ENCODE measurements around the gene CHST11. TPM values are rescaled to one million over a fixed set of nuclear protein-coding genes. Genes with fewer than 3 reads are reported as not detected.

The CHST11 gene
- total RNA-seq, 2 donors from 2014 or later, result 7.8 to 11.9 TPM

DNA sequence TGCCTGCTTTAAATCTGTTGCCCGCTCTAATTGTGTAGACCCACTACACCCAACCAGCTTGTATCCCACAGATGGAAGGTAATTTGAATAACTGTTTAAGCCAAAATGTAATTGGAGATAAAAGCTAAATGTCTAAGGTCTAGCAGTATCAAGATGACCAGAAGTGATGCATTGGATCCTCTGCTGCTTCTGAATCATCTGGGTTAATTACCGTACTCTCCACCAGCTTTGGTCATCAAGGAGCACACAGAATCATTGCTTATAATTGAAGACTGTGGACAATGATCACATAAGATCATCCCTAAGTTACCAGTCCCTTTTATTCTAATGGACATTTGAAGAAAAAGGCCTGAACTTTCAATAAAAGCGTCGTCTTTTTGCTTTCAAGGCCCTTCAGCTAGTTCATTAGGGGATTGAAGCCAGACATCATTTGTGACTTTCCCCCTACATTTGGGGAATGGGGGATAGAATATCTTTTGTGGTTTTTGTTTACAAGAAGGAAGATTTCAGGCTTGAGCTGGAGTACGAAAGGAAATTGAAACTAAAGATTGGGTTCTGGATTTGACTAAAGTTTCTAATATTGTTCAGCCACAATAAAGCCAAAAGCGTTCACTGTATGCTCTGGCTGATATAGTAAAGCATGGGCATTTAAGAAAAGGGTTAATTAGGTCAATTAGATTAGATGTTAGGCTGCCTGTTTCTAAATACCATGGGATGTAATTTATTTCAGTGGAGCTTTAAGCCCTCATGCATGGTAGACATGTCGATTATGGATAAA, 123.2 kb downstream of the CHST11 start:
- TF ChIP-seq, protein P1, sequence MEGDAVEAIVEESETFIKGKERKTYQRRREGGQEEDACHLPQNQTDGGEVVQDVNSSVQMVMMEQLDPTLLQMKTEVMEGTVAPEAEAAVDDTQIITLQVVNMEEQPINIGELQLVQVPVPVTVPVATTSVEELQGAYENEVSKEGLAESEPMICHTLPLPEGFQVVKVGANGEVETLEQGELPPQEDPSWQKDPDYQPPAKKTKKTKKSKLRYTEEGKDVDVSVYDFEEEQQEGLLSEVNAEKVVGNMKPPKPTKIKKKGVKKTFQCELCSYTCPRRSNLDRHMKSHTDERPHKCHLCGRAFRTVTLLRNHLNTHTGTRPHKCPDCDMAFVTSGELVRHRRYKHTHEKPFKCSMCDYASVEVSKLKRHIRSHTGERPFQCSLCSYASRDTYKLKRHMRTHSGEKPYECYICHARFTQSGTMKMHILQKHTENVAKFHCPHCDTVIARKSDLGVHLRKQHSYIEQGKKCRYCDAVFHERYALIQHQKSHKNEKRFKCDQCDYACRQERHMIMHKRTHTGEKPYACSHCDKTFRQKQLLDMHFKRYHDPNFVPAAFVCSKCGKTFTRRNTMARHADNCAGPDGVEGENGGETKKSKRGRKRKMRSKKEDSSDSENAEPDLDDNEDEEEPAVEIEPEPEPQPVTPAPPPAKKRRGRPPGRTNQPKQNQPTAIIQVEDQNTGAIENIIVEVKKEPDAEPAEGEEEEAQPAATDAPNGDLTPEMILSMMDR (IDR thresholded peaks at IDR 0.05), result no peak
- Histone ChIP-seq H3K27me3 (no peaks in the 10 kb centered on the region), H3K9me3 (no peaks in the 10 kb centered on the region), H3K4me1 (peaks cover 0 to 19% of the 10 kb centered on the region in 2 donors), H3K36me3 (no peaks in the 10 kb centered on the region), H3K4me3 (no peak overlapping the region), H3K27ac (no peak overlapping the region)
- no peak for DNase-seq (ENCODE audit: low spot score)

DNA sequence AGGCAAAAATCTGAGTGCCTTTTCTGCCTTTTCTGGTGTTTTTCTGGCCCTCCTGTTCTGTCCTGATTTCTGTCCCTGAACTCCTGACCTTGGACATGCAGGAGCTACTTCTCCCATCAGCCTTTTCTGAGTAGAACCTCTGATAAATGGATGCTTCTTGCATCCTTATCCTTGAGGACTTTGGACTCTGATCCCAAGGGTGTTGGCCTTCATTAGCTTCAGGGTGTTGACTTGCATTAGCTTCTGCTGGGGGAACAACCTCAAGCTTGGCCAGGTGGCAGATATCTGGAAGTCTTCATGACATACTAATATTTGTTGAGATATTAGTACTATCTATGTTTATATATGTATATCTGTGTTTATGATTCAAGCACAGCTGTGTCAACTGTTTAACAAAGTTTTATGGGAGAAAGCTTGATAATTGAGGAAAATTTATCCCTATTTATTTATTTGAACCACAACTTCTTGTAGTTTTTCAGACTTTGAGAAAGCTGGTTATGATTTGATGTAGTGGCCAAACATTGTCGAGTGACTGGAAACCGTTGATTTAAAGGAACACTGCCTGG, 124.3 kb downstream of the CHST11 start:
- DNase-seq (ENCODE audit: low spot score), result no peak
- no peaks in the 10 kb centered on the region for H3K9me3 ChIP-seq
- TF ChIP-seq, protein P1 (IDR thresholded peaks at IDR 0.05), result no peak
- H3K27ac ChIP-seq, result no peak overlapping the region
- H3K27me3 ChIP-seq, result no peaks in the 10 kb centered on the region
- H3K4me3 ChIP-seq, result no peak overlapping the region
- H3K36me3 ChIP-seq, result no peaks in the 10 kb centered on the region
- H3K4me1 ChIP-seq, result peaks cover 0 to 19% of the 10 kb centered on the region in 2 donors

DNA sequence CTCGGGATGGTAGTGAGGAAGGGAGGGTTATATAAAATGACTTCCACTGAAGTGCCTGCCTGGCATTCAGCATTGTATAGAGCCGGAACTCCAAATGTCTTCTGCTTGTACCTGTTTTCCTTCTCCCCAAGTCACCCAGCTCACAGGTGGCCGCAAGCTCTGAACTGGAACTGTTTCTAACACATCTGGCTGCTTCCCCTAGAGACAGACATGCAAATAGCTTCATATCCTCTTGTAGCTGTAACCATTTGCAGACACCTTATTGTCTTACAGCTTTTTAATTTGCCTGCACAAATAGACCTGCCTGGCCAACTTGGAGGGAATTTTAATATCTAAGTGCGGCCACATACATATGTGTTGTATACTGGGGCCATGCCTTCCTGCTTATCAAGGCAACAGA, 126.0 kb downstream of the CHST11 start:
- no peak for DNase-seq (ENCODE audit: low spot score)
- Histone ChIP-seq H3K27ac (no peak overlapping the region), H3K9me3 (no peaks in the 10 kb centered on the region), H3K36me3 (no peaks in the 10 kb centered on the region), H3K4me1 (peaks cover 0 to 7% of the 10 kb centered on the region in 2 donors), H3K4me3 (no peak overlapping the region), H3K27me3 (no peaks in the 10 kb centered on the region)
- TF ChIP-seq, protein P1 (IDR thresholded peaks at IDR 0.05), result no peak

DNA sequence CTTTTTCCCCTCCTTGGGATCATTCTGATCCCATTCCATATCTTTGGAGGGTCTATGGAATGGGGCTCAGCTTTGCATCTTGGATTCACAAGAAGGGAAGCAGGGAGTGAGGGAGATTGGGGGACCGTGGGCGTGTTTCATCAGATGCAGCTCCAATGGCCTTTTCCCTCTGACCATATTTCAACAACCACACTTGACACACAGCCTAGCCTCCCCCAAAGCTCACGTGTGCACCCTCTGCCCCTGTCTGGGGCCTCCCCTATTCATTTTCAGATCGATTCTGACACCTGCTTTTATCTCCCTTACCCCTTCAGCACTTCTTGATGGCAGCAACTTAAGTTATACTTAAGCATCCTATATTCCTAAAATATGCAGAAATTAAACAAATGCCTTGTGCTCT, 126.6 kb downstream of the CHST11 start:
- Histone ChIP-seq H3K27me3 (no peaks in the 10 kb centered on the region), H3K4me1 (peaks cover 0 to 5% of the 10 kb centered on the region in 2 donors), H3K27ac (no peak overlapping the region), H3K36me3 (no peaks in the 10 kb centered on the region), H3K4me3 (no peak overlapping the region), H3K9me3 (no peaks in the 10 kb centered on the region)
- TF ChIP-seq, protein P1 (IDR thresholded peaks at IDR 0.05), result no peak
- no peak for DNase-seq (ENCODE audit: low spot score)

DNA sequence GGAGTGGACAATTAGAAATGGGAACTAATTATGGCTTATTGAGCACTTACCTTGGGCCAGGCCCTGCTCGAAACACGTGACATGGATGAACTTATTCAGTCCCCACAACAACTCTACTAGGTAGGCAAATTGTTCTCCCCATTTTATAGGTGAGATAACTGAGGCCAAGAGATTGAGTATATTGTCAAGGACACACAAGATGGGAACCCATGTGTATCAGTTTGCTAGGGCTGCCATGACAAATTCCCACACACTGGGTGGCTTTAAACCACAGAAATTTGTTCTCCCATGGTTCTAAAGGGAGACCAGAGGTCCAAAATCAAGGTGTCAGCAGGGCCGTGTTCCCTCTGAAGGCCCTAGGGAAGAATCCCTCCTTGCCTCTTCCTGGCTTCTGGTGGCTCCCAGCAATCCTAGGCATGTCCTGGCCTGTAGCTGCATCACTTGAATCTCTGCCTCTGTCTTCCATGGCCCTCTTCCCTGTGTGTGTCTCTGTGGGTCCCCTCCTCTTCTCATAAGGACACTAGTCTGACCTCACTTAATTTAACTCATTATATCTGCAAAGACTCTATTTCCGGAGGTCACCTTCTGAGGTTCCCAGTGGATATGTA, 128.8 kb downstream of the CHST11 start:
- no peaks in the 10 kb centered on the region for H3K9me3 ChIP-seq
- H3K27me3 ChIP-seq, result no peaks in the 10 kb centered on the region
- no peak for DNase-seq (ENCODE audit: low spot score)
- H3K4me1 ChIP-seq, result no peaks in the 10 kb centered on the region
- no peak overlapping the region for H3K27ac ChIP-seq
- H3K36me3 ChIP-seq, result no peaks in the 10 kb centered on the region
- no peak overlapping the region for H3K4me3 ChIP-seq
- TF ChIP-seq, protein P1 (IDR thresholded peaks at IDR 0.05), result no peak

Measured in right atrium auricular region (tissue), 2 donors.